Activated naive CD8-positive, alpha-beta T cell (primary cell): ENCODE results near the gene CCL7.

ENCODE experiments used
- H3K27ac Mint-ChIP-seq: one replicate; pipeline ENCODE4 v1.8.0; 2021; ENCODE audit warnings: mixed read lengths
- H3K27me3 Mint-ChIP-seq: one replicate; pipeline ENCODE4 v1.8.0; 2021; ENCODE audit warnings: mixed read lengths
- H3K36me3 Mint-ChIP-seq: one replicate; pipeline ENCODE4 v1.8.0; 2021; ENCODE audit warnings: mixed read lengths
- H3K4me1 Mint-ChIP-seq: one replicate; pipeline ENCODE4 v1.8.0; 2021; ENCODE audit warnings: low read depth, mixed read lengths
- H3K4me3 Mint-ChIP-seq: one replicate; pipeline ENCODE4 v1.8.0; 2021; ENCODE audit warnings: mild to moderate bottlenecking, mixed read lengths
- H3K9me3 Mint-ChIP-seq: one replicate; pipeline ENCODE4 v1.8.0; 2021; ENCODE audit warnings: low read depth, mixed read lengths

Gene CCL7

DNA sequence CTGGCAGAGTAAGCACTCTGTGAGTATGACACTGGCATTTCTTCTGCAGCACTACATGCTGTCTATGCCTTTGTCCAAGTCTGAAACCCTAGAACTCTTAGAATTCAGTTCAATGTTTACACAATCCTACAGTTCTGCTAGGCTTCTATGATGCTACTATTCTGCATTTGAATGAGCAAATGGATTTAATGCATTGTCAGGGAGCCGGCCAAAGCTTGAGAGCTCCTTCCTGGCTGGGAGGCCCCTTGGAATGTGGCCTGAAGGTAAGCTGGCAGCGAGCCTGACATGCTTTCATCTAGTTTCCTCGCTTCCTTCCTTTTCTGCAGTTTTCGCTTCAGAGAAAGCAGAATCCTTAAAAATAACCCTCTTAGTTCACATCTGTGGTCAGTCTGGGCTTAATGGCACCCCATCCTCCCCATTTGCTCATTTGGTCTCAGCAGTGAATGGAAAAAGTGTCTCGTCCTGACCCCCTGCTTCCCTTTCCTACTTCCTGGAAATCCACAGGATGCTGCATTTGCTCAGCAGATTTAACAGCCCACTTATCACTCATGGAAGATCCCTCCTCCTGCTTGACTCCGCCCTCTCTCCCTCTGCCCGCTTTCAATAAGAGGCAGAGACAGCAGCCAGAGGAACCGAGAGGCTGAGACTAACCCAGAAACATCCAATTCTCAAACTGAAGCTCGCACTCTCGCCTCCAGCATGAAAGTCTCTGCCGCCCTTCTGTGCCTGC, 15.2 kb upstream of the CCL7 start, which contains the start of gene CCL2:
TSS of gene CCL2 (plus strand) at position 635 of the 730 bp plus-strand sequence. CDS start at position 700, 65 bp downstream.
- H3K9me3 Mint-ChIP-seq, result no peaks in the 10 kb centered on the region
- H3K27me3 Mint-ChIP-seq, result peaks cover 12% of the 10 kb centered on the region
- peaks cover 4% of the 10 kb centered on the region for H3K4me1 Mint-ChIP-seq
- H3K4me3 Mint-ChIP-seq, result no peak within 1 kb of the TSS
- no peak within 1 kb of the TSS for H3K27ac Mint-ChIP-seq
- H3K36me3 Mint-ChIP-seq, result no peaks in the 10 kb centered on the region

DNA sequence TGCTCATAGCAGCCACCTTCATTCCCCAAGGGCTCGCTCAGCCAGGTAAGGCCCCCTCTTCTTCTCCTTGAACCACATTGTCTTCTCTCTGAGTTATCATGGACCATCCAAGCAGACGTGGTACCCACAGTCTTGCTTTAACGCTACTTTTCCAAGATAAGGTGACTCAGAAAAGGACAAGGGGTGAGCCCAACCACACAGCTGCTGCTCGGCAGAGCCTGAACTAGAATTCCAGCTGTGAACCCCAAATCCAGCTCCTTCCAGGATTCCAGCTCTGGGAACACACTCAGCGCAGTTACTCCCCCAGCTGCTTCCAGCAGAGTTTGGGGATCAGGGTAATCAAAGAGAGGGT, 14.7 kb upstream of the CCL7 start:
- no peak overlapping the region for H3K4me3 Mint-ChIP-seq
- H3K27ac Mint-ChIP-seq, result no peak overlapping the region
- H3K27me3 Mint-ChIP-seq, result peaks cover 12% of the 10 kb centered on the region
- no peaks in the 10 kb centered on the region for H3K36me3 Mint-ChIP-seq
- no peaks in the 10 kb centered on the region for H3K9me3 Mint-ChIP-seq
- H3K4me1 Mint-ChIP-seq, result peaks cover 4% of the 10 kb centered on the region

DNA sequence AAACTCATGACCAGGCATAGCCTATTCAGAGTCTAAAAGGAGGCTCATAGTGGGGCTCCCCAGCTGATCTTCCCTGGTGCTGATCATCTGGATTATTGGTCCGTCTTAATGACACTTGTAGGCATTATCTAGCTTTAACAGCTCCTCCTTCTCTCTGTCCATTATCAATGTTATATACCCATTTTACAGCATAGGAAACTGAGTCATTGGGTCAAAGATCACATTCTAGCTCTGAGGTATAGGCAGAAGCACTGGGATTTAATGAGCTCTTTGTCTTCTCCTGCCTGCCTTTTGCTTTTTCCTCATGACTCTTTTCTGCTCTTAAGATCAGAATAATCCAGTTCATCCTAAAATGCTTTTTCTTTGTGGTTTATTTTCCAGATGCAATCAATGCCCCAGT, 14.2 kb upstream of the CCL7 start:
- H3K27me3 Mint-ChIP-seq, result peaks cover 12% of the 10 kb centered on the region
- peaks cover 4% of the 10 kb centered on the region for H3K4me1 Mint-ChIP-seq
- no peaks in the 10 kb centered on the region for H3K9me3 Mint-ChIP-seq
- H3K36me3 Mint-ChIP-seq, result no peaks in the 10 kb centered on the region
- H3K4me3 Mint-ChIP-seq, result no peak overlapping the region
- no peak overlapping the region for H3K27ac Mint-ChIP-seq

DNA sequence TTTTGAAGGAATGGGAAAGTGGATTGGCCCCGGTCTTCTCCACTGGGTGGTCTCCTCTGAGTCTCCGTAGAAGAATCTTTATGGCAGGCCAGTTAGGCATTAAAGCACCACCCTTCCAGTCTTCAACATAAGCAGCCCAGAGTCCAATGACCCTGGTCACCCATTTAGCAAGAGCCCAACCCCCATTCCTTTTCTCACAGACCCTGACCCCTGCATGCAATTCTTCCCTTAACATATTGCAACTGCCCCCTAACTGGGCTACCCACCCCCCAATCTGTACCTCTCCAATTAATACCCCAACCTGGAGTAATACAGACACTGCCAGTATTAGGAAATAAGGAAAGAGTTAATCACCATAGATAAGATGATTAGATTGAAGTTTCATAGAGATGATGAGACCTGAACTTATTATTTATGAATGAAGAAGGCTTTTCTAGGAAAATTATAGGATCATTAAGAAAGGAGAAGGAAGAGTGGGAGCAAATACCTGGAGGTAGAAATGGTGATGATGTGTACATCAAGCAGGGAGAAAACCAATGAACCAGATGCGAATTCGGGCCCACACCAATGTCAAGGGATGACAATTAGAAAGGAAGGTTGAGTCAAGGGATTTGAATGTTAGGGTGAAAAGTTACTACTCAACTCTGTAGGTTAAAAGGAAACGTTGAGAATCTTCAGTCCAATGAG, 12.6 kb upstream of the CCL7 start:
- H3K36me3 Mint-ChIP-seq, result no peaks in the 10 kb centered on the region
- no peak overlapping the region for H3K27ac Mint-ChIP-seq
- H3K4me3 Mint-ChIP-seq, result no peak overlapping the region
- peaks cover 13% of the 10 kb centered on the region for H3K27me3 Mint-ChIP-seq
- peaks cover 4% of the 10 kb centered on the region for H3K4me1 Mint-ChIP-seq
- no peaks in the 10 kb centered on the region for H3K9me3 Mint-ChIP-seq

DNA sequence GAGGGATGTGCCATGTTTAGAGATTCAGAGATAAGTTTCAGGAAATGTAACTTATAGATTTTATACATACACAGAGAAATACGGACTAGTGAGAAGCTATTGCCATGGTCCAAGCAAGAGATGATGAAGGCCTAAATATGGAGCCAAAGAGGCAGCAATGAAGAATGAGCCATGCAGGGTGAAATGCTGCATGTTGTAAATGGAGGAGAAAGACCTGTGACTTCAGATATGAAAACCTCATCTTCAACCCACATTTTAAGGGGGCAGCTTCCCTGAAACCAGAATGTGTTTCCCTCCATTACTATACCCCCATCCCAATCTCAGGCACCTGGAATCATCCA, 12.1 kb upstream of the CCL7 start:
- H3K27ac Mint-ChIP-seq, result no peak overlapping the region
- H3K4me3 Mint-ChIP-seq, result no peak overlapping the region
- H3K27me3 Mint-ChIP-seq, result peaks cover 11% of the 10 kb centered on the region
- no peaks in the 10 kb centered on the region for H3K36me3 Mint-ChIP-seq
- H3K9me3 Mint-ChIP-seq, result no peaks in the 10 kb centered on the region
- H3K4me1 Mint-ChIP-seq, result peaks cover 4% of the 10 kb centered on the region

DNA sequence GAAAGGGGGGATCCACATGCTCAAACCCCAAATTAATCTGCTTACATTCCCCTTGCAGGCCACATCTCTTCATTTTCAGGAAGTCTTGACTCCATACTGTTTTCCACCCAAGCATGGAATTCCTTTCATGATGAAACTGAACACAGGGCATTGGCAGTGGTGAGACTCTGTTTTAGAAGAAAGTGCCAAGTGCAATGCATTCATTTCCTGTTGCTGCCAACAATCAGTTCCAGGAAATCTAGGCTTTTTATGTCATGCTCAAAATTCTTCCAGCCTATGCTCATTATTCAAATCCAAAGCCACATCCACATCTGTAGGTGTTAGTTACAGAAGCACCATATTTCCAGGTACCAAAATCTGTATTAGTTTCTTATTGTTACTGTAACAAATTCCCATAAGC, 10.9 kb upstream of the CCL7 start:
- no peak overlapping the region for H3K4me3 Mint-ChIP-seq
- peaks cover 4% of the 10 kb centered on the region for H3K4me1 Mint-ChIP-seq
- H3K27ac Mint-ChIP-seq, result no peak overlapping the region
- peaks cover 9% of the 10 kb centered on the region for H3K27me3 Mint-ChIP-seq
- no peaks in the 10 kb centered on the region for H3K36me3 Mint-ChIP-seq
- no peaks in the 10 kb centered on the region for H3K9me3 Mint-ChIP-seq

DNA sequence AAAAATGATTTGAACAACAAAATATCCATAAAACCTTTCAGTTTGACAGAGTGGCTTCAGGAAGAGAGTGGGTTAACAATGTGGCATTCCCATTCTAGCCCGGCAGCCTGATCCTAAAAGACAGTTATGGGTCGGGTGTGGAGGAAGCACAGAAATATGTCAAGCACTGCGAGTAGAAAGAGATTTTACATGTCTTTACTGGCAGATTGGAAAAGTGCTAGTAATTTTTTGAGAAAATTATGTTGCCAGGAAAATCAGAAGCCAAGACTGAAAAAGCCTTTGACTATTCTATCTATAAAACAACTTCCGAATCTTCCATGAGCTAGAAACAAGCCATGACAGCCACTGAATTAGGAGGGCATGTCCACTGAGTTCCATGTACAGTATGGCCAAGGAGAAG, 9.2 kb upstream of the CCL7 start:
- no peaks in the 10 kb centered on the region for H3K36me3 Mint-ChIP-seq
- no peak overlapping the region for H3K27ac Mint-ChIP-seq
- peaks cover 12% of the 10 kb centered on the region for H3K27me3 Mint-ChIP-seq
- no peaks in the 10 kb centered on the region for H3K4me1 Mint-ChIP-seq
- H3K4me3 Mint-ChIP-seq, result no peak overlapping the region
- H3K9me3 Mint-ChIP-seq, result no peaks in the 10 kb centered on the region

DNA sequence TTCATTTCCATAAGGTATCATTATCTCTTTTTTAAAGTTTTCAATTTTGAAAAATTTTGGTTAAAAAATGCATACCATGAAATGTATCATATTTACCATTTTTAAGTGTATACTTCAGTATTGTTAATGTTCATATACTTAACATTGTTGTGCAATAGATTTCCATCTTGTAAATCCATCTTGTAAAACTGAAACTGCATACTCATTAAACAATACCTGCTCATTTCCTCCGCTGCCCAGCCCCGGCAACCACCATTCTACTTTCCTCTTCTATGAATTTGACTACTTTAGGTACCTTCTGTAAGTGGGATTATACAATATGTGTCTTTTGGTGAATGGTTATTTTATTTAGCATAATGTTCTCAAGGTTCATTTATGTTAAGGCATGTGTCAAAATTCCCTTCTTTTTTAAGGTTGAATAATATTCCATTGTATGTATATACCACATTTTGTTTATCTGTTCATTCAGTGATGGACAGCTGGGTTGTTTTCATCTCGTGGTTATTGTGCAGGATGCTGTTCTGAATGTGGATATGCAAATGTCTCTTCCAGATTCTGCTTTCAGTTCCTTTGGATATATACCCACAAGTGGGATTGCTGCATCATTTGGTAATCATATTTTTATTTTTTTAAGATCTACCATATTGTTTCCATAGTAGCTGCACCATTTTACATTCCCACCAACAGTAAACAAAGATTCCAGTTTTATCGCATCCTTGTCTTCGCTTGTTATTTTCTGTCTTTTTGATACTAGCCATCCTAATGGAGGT, 8.3 kb upstream of the CCL7 start:
- H3K4me3 Mint-ChIP-seq, result no peak overlapping the region
- H3K4me1 Mint-ChIP-seq, result no peaks in the 10 kb centered on the region
- peaks cover 12% of the 10 kb centered on the region for H3K27me3 Mint-ChIP-seq
- H3K9me3 Mint-ChIP-seq, result no peaks in the 10 kb centered on the region
- no peaks in the 10 kb centered on the region for H3K36me3 Mint-ChIP-seq
- H3K27ac Mint-ChIP-seq, result no peak overlapping the region

DNA sequence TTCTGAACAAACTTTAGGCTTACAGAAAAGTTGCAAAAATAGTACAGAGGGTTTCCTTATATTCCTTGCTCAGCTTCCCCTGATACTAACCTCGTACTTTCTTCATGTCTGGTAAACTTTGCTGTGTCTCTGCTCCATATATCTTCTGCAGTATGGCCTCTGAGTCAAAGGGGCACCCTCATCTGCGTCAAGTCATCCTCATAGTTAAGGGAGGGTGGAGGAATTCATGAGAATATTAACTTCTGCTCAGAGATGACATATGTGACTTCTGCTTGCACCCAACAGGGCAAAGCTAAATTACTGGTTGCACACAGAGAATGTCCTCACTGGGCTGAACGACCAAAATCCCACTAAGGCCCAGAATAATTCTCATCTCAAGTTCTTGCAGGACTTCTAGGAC, 4.3 kb upstream of the CCL7 start:
- H3K9me3 Mint-ChIP-seq, result no peaks in the 10 kb centered on the region
- no peaks in the 10 kb centered on the region for H3K4me1 Mint-ChIP-seq
- H3K4me3 Mint-ChIP-seq, result no peak overlapping the region
- H3K27me3 Mint-ChIP-seq, result peaks cover 10% of the 10 kb centered on the region
- H3K36me3 Mint-ChIP-seq, result no peaks in the 10 kb centered on the region
- no peak overlapping the region for H3K27ac Mint-ChIP-seq

DNA sequence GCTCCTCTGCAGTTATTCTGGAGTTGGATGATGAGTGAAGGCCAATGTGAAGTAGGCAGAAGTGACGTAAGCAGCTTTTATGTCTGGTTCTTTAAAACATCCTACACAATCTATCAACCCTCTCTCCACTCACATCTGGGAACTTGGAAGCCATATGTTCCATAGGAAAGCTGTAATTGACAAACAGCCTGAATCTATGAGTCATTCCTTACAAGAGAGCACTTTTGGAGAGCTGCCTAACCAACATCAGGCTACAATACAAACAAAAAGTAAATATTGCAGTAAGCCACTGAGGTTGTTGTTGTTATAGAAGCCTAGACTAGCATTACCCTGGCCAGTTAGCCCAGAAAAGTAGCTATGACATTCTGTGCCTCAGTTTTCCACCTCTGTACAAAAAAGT, 5.9 kb downstream of the CCL7 start:
- Mint-ChIP-seq H3K36me3 (no peaks in the 10 kb centered on the region), H3K27ac (no peak overlapping the region), H3K27me3 (peaks cover 24% of the 10 kb centered on the region), H3K4me3 (no peak overlapping the region), H3K4me1 (no peaks in the 10 kb centered on the region), H3K9me3 (no peaks in the 10 kb centered on the region)

DNA sequence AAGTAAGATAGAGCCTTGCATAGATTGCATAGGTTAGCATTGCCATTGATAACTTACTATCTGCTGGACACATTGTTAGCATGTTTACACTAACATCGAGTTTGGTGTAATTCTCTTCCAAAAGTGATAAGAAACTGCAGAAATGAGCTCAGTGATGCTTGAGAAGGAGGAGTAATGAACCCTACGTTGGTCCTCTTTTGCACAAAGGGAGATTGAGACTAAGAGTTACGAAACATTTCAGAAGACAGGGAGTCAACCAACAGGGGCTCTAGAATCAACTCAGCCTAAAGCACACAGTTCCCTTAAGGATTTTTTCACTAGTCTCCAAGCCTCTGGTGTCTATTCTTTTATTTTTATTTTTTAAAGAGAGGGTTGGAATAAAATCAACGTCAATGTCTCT, 6.8 kb downstream of the CCL7 start:
- peaks cover 23% of the 10 kb centered on the region for H3K27me3 Mint-ChIP-seq
- H3K36me3 Mint-ChIP-seq, result no peaks in the 10 kb centered on the region
- no peaks in the 10 kb centered on the region for H3K9me3 Mint-ChIP-seq
- H3K27ac Mint-ChIP-seq, result no peak overlapping the region
- no peak overlapping the region for H3K4me3 Mint-ChIP-seq
- H3K4me1 Mint-ChIP-seq, result no peaks in the 10 kb centered on the region

DNA sequence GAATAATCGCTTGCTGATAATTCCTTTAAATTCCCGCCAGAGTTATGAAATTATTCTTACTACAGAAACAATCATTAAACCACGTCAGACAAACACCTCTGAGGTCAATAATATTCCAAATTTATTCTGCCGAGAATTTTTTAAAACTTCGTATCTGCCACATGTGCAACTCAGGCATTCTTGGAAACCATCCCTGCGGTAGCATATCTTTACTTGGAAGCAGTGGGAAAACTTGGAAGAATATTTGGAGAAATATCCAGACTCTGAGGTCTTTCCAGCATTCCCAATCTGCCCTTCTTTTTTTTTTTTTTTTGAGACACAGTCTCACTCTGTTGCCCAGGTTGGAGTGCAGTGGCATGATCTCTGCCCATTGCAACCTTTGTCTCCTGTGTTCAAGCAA, 13.6 kb downstream of the CCL7 start:
- H3K36me3 Mint-ChIP-seq, result no peaks in the 10 kb centered on the region
- no peak overlapping the region for H3K27ac Mint-ChIP-seq
- peaks cover 11% of the 10 kb centered on the region for H3K27me3 Mint-ChIP-seq
- H3K4me3 Mint-ChIP-seq, result no peak overlapping the region
- no peaks in the 10 kb centered on the region for H3K9me3 Mint-ChIP-seq
- no peaks in the 10 kb centered on the region for H3K4me1 Mint-ChIP-seq

DNA sequence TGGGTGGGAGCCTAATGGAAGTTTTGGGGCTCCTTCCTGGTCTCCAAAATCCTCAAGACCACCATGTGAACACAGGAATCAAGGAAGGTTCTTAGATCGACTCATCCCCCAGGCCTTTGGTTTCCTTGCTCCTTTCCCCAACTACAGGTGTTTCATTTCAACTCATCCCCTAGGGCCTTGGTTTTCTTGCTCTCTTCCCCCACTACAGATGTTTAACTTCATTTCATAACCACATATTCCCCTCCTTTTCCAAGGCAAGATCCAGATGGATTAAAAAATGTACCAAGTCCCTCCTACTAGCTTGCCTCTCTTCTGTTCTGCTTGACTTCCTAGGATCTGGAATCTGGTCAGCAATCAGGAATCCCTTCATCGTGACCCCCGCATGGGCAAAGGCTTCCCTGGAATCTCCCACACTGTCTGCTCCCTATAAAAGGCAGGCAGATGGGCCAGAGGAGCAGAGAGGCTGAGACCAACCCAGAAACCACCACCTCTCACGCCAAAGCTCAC, 15.3 kb downstream of the CCL7 start, which contains the start of gene CCL11:
TSS of gene CCL11 (plus strand) at position 457 of the 507 bp plus-strand sequence. CDS start 67 bp downstream, outside the sequence.
- no peak within 1 kb of the TSS for H3K27ac Mint-ChIP-seq
- H3K27me3 Mint-ChIP-seq, result peaks cover 3% of the 10 kb centered on the region
- no peaks in the 10 kb centered on the region for H3K36me3 Mint-ChIP-seq
- H3K9me3 Mint-ChIP-seq, result no peaks in the 10 kb centered on the region
- no peaks in the 10 kb centered on the region for H3K4me1 Mint-ChIP-seq
- no peak within 1 kb of the TSS for H3K4me3 Mint-ChIP-seq

DNA sequence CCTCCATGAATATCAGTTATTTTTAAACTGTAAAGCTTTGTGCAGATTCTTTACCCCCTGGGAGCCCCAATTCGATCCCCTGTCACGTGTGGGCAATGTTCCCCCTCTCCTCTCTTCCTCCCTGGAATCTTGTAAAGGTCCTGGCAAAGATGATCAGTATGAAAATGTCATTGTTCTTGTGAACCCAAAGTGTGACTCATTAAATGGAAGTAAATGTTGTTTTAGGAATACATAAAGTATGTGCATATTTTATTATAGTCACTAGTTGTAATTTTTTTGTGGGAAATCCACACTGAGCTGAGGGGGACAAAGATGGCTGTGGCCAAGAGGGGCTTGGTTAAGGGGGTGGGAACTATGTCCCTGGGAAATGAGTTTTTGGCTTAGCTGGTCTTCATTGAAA, 17.9 kb downstream of the CCL7 start:
- Mint-ChIP-seq H3K36me3 (no peaks in the 10 kb centered on the region), H3K4me1 (no peaks in the 10 kb centered on the region), H3K27me3 (peaks cover 4% of the 10 kb centered on the region), H3K4me3 (no peak overlapping the region), H3K27ac (no peak overlapping the region), H3K9me3 (no peaks in the 10 kb centered on the region)

DNA sequence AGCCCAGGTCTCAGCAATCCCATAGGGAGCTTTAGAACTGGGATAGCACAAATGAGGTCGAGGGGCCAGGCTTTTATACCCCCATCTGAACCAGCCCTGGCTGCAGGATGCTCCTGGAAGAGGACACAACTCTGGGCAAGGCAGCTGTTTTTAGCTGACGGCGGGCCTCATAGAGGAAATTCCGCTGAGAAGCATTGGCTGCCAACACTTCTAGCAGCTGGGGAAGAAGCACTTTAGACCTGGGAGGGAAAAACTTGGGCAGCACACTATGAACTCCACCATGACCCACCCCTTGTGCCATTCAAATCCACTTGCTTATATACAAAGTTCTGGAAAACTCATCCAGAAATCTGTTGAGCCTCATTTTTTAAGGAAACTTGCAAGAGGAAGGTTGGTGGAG, 20.6 kb downstream of the CCL7 start:
- no peak overlapping the region for H3K4me3 Mint-ChIP-seq
- H3K9me3 Mint-ChIP-seq, result no peaks in the 10 kb centered on the region
- H3K27ac Mint-ChIP-seq, result no peak overlapping the region
- peaks cover 4% of the 10 kb centered on the region for H3K27me3 Mint-ChIP-seq
- no peaks in the 10 kb centered on the region for H3K4me1 Mint-ChIP-seq
- no peaks in the 10 kb centered on the region for H3K36me3 Mint-ChIP-seq
